Immature natural killer cell (primary cell): ENCODE results near the gene TIMP3. TPM values are rescaled to one million over a fixed set of nuclear protein-coding genes. Genes with fewer than 3 reads are reported as not detected.

Experiments
- DNase-seq, 3 donors: peaks; one replicate each; pipeline ENCODE4 v3.0.0; 2022; ENCODE audit warnings: mixed read lengths in 1 of 3
- H3K27ac Mint-ChIP-seq, 6 donors: one replicate each; pipeline ENCODE4 v1.8.0; 2020; ENCODE audit warnings: mixed read lengths in 6 of 6, mild to moderate bottlenecking in 5 of 6, inconsistent platforms in 4 of 6, moderate library complexity in 3 of 6
- H3K27me3 Mint-ChIP-seq, 3 donors: one replicate each; pipeline ENCODE4 v1.8.0; 2020 to 2021; ENCODE audit warnings: low read depth in 3 of 3, mild to moderate bottlenecking in 3 of 3, mixed read lengths in 3 of 3, moderate library complexity in 3 of 3, inconsistent platforms in 1 of 3
- H3K36me3 Mint-ChIP-seq, 3 donors: one replicate each; pipeline ENCODE4 v1.8.0; 2020; ENCODE audit warnings: mixed read lengths in 3 of 3, inconsistent platforms in 2 of 3, mild to moderate bottlenecking in 2 of 3
- H3K4me1 Mint-ChIP-seq, 2 donors: one replicate each; pipeline ENCODE4 v1.8.0; 2020; ENCODE audit warnings: inconsistent platforms in 2 of 2, mild to moderate bottlenecking in 2 of 2, mixed read lengths in 2 of 2, moderate library complexity in 1 of 2
- H3K4me3 Mint-ChIP-seq, 5 donors: one replicate each; pipeline ENCODE4 v1.8.0; 2020; ENCODE audit warnings: mild to moderate bottlenecking in 5 of 5, mixed read lengths in 5 of 5, inconsistent platforms in 3 of 5, moderate library complexity in 3 of 5
- H3K9me3 Mint-ChIP-seq, 6 donors: one replicate each; pipeline ENCODE4 v1.8.0; 2020; ENCODE audit warnings: mild to moderate bottlenecking in 6 of 6, mixed read lengths in 6 of 6, inconsistent platforms in 4 of 6, moderate library complexity in 3 of 6
- polyA plus RNA-seq, 3 donors: library from polyadenylated mRNA; unstranded; fragments of 300-500 nt; fragmentation: Illumina TruSeq; gene quantifications; one replicate each; pipeline ENCODE4 v1.2.3, GENCODE V29; 2021

TIMP3 gene
- polyA plus RNA-seq, 3 donors from 2014 or later, result not detected

DNA sequence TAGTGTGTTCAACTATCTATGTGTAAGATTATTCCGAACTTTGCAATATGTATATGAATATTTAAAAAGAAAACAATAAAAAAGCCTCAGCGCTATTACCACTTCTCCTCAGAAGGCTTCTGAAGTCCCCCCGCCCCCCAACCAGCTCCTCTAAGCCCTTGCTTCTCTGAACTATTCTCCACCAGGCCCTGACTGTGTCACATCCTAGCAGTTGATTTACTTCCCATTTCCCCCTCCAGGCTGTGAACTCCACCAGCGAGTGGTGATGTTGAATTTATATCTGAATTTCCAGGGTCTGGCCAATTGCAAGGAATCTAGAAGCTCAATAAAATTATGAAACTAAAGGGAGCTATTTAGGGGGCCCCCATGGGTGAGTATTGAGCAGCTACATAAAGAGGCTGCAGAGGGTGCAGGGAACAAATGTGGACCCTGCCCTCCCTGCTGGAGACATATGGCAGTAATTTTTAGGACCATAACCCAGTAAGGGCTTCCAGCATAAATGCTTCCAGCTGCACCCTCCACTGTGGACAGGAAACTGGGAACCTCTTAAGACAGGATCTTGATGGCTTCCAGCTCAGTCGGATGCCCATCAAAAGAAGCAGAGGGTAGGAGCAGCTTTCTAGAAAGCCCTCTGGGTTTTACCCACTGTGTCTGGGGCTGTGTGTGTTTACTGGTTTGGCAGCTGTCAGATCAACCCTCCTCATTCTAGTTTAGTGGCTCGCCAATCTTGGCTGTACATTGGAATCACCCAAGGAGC is 81.4 kb downstream of the TIMP3 start:
- Mint-ChIP-seq H3K36me3 (no peaks in the 10 kb centered on the region), H3K27me3 (peaks cover 7 to 18% (median 12%) of the 10 kb centered on the region in 3 donors), H3K27ac (no peak overlapping the region), H3K4me3 (no peak overlapping the region), H3K4me1 (no peaks in the 10 kb centered on the region), H3K9me3 (no peaks in the 10 kb centered on the region)
- DNase-seq, result no peak

GRCh38 chr22:32887324-32887980 is 85.9 kb downstream of the TIMP3 start:
- Mint-ChIP-seq H3K4me1 (no peaks in the 10 kb centered on the region), H3K36me3 (no peaks in the 10 kb centered on the region), H3K9me3 (no peaks in the 10 kb centered on the region), H3K27ac (no peak overlapping the region), H3K4me3 (no peak overlapping the region), H3K27me3 (peaks cover 1 to 16% (median 3%) of the 10 kb centered on the region in 3 donors)
- DNase-seq, result no peak

GRCh38 chr22:32888976-32889375 is 87.5 kb downstream of the TIMP3 start:
- no peak overlapping the region for H3K27ac Mint-ChIP-seq
- H3K27me3 Mint-ChIP-seq, result peaks cover 0 to 16% (median 1%) of the 10 kb centered on the region in 3 donors
- DNase-seq, result no peak
- H3K36me3 Mint-ChIP-seq, result no peaks in the 10 kb centered on the region
- H3K4me3 Mint-ChIP-seq, result no peak overlapping the region
- no peaks in the 10 kb centered on the region for H3K4me1 Mint-ChIP-seq
- no peaks in the 10 kb centered on the region for H3K9me3 Mint-ChIP-seq

DNA sequence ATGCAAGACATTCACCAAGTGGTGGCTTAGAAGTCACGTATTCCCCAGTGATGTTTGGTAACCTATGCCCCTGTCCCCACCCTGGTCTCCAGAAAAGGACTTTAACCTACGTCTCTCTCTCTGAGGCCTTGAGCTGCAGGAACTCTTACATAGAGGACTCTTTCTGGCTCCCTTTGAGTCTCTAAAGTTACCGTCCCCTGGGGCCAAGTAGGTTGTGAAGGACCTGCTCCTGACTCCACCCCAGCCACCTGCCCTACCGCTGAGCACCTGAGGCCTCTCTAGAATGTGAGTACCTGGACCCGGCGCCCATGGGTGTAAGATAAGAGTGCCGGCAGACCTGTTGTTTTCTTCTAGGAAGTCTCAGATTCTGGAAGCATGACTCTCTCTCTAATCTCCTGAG is 95.4 kb downstream of the TIMP3 start:
- Mint-ChIP-seq H3K27me3 (peaks cover 0 to 6% (median 0%) of the 10 kb centered on the region in 3 donors), H3K4me3 (no peak overlapping the region), H3K36me3 (no peaks in the 10 kb centered on the region), H3K9me3 (no peaks in the 10 kb centered on the region), H3K27ac (no peak overlapping the region), H3K4me1 (no peaks in the 10 kb centered on the region)
- DNase-seq, result no peak

DNA sequence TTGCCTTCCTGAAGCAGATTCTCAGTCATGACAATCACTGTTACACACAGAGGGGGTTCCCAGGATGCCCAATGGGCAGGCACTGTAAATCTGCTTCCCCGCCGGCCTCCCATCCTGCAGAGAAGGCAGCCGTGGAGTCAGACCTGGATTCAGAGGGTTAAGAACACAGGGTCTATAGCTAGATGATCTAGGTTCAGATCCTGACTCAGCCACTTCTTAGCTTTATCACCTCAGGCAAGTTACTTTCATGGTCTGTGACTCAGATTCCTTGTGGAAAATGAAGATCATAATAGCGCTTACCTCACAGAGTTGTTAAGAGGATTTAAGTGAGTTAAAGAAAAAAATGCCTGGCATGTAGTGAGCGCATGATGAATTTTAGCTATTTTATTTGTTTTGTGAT is 95.9 kb downstream of the TIMP3 start:
- H3K27ac Mint-ChIP-seq, result no peak overlapping the region
- H3K27me3 Mint-ChIP-seq, result peaks cover 0 to 6% (median 2%) of the 10 kb centered on the region in 3 donors
- H3K4me3 Mint-ChIP-seq, result no peak overlapping the region
- no peaks in the 10 kb centered on the region for H3K9me3 Mint-ChIP-seq
- DNase-seq, result no peak
- no peaks in the 10 kb centered on the region for H3K4me1 Mint-ChIP-seq
- no peaks in the 10 kb centered on the region for H3K36me3 Mint-ChIP-seq

DNA sequence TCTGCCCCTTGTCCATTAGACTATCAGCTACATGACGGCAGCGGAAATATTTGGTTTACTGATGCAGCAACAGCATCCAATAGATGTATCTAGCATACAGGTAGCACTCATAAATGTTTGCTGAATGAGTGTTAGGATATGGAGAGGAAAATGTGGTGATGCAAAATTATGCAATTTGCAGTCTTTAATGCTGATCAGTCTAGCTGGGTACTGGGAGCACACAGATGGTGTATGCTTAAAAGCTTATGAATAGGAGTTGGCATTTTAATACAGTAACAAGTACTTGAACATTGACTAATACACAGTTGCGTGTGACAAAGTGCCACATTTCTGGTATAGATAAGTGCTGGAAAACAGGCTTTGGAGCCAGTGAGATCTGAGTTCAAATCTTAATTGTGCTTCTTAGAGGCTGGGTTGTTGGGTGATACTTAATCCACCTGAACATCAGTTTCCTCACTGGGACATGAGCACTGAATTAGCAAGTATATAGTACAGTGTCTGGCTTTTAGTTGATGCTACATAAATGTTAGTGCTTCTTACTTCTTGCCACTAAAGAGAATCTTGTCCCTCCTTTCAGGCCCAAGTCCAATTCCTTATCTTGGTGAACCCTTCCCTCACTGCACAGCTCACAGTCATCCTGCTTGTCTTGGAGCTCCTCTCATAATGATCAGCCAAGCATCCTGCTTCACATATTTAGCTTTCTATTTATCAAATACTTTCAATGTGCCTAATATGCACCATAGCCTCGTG is 99.6 kb downstream of the TIMP3 start:
- H3K4me1 Mint-ChIP-seq, result no peaks in the 10 kb centered on the region

DNA sequence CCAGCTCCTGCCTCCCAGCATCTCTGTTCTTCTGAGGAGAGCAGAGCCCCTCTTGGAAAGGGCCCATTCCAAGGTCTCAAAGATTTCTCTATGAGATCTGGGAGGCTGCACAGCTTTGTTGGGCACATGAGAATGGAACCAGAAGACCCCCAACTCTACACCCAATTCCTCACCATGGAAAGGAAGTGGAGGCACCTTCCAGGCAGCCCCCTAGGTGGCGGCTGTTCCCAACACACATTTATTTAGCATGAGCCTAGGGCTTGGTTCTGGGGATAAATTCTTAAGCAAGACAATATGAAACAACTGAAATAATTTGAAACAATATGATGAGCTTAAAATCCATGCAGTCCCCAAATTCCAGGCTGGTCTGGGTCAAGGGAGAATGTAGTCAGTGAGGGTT is 100.4 kb downstream of the TIMP3 start:
- Mint-ChIP-seq H3K27ac (no peak overlapping the region), H3K4me3 (no peak overlapping the region), H3K36me3 (no peaks in the 10 kb centered on the region), H3K9me3 (no peaks in the 10 kb centered on the region), H3K4me1 (no peaks in the 10 kb centered on the region), H3K27me3 (peaks cover 0 to 3% (median 2%) of the 10 kb centered on the region in 3 donors)
- no peak for DNase-seq

More for the DNA sequence above, 99.6 kb downstream of the TIMP3 start:
- H3K9me3 Mint-ChIP-seq, result no peaks in the 10 kb centered on the region
- H3K27ac Mint-ChIP-seq, result no peak overlapping the region
- H3K4me3 Mint-ChIP-seq, result no peak overlapping the region
- no peak for DNase-seq
- peaks cover 0 to 3% (median 2%) of the 10 kb centered on the region in 3 donors for H3K27me3 Mint-ChIP-seq
- no peaks in the 10 kb centered on the region for H3K36me3 Mint-ChIP-seq

GRCh38 chr22:32903507-32903906 is 102.0 kb downstream of the TIMP3 start:
- Mint-ChIP-seq H3K9me3 (peaks cover 0 to under 1% (median 0%) of the 10 kb centered on the region in 6 donors), H3K36me3 (no peaks in the 10 kb centered on the region), H3K27me3 (peaks cover 0 to 3% (median 2%) of the 10 kb centered on the region in 3 donors), H3K4me1 (no peaks in the 10 kb centered on the region), H3K4me3 (no peak overlapping the region), H3K27ac (no peak overlapping the region)
- DNase-seq, result no peak

GRCh38 chr22:32904044-32904443 is 102.5 kb downstream of the TIMP3 start:
- Mint-ChIP-seq H3K36me3 (no peaks in the 10 kb centered on the region), H3K27me3 (peaks cover 0 to 4% (median 3%) of the 10 kb centered on the region in 3 donors), H3K4me3 (no peak overlapping the region), H3K27ac (no peak overlapping the region), H3K4me1 (no peaks in the 10 kb centered on the region), H3K9me3 (peaks cover 0 to 2% (median 0%) of the 10 kb centered on the region in 6 donors)
- no peak for DNase-seq

GRCh38 chr22:32905400-32905799 is 103.9 kb downstream of the TIMP3 start:
- H3K27ac Mint-ChIP-seq, result no peak overlapping the region
- H3K9me3 Mint-ChIP-seq, result peaks cover 0 to 2% (median 0%) of the 10 kb centered on the region in 6 donors
- peaks cover 0 to 4% (median 2%) of the 10 kb centered on the region in 3 donors for H3K27me3 Mint-ChIP-seq
- no peaks in the 10 kb centered on the region for H3K36me3 Mint-ChIP-seq
- DNase-seq, result no peak
- no peak overlapping the region for H3K4me3 Mint-ChIP-seq
- no peaks in the 10 kb centered on the region for H3K4me1 Mint-ChIP-seq

DNA sequence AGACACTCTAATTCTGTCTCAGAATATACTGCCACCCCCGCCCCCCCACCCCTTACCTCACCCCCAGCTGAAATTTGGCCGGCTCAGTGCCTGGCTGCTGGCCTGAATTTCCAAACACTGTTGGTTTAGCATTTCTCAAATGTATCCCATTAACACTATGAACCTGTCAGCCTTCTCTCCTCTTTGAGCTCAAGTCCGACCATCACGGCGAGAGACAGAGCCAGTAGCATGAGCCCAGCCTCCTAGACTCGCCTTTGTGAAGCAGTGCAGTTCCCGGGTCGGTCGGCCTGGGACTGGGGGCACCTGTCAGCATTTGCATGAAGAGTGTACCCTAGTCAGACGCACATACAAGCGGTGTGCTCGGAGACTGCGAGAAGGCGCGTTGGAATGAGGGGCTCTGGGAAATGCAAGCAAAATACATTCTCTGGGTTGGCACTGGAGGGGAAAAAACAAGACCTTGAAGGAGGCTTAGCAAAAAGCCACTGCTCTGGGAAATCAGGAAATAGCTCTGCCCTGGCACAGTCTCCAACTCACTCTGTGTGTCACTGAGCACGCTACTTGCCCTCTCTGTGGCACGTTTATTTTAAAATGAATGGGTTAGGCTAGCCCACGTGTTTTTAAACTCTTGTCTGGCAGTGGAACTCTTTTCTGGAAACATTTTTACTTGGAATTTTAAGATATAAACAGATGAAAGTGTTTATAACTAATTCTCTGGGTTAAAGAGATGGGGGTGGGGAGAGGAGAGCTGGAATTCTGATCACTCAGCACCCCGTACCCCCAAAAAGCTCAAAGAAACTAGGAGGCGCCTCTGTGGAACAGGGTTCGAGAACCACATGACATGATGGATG is 108.3 kb downstream of the TIMP3 start:
- no peak overlapping the region for H3K27ac Mint-ChIP-seq
- no peak overlapping the region for H3K4me3 Mint-ChIP-seq
- DNase-seq, result no peak
- peaks cover 0 to 5% (median 2%) of the 10 kb centered on the region in 3 donors for H3K27me3 Mint-ChIP-seq
- H3K4me1 Mint-ChIP-seq, result no peaks in the 10 kb centered on the region
- peaks cover 0 to 2% (median 0%) of the 10 kb centered on the region in 6 donors for H3K9me3 Mint-ChIP-seq
- no peaks in the 10 kb centered on the region for H3K36me3 Mint-ChIP-seq

- H3K4me1 Mint-ChIP-seq, result no peaks in the 10 kb centered on the region
- peaks cover 0 to 6% (median 2%) of the 10 kb centered on the region in 3 donors for H3K27me3 Mint-ChIP-seq
- DNase-seq, result no peak
- no peaks in the 10 kb centered on the region for H3K36me3 Mint-ChIP-seq
- no peak overlapping the region for H3K27ac Mint-ChIP-seq
- no peak overlapping the region for H3K4me3 Mint-ChIP-seq
- H3K9me3 Mint-ChIP-seq, result peaks cover 0 to 2% (median 0%) of the 10 kb centered on the region in 6 donors
These were observed 108.9 kb downstream of the TIMP3 start for GRCh38 chr22:32910429-32910772.

DNA sequence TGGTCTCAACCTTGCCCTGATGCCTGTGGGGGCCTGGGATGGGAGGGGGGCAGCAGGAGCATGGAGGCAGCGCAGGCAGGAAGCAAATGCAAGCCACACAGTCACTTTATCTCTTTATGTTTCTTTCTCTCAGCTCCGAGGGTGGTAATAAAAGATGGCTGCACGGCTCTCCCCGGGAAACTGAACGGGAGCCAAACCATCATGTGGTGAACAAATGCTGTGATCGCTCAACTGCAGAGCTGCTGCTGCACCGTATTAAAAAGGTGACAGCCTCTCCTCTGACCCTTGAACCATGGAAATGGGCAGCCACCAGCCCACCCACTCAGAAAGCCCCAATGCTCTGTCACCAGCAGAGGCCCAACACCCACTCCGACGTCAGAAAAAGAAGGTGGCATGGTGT is 110.0 kb downstream of the TIMP3 start:
- no peak overlapping the region for H3K27ac Mint-ChIP-seq
- no peaks in the 10 kb centered on the region for H3K4me1 Mint-ChIP-seq
- H3K27me3 Mint-ChIP-seq, result peaks cover 0 to 6% (median 2%) of the 10 kb centered on the region in 3 donors
- DNase-seq, result no peak
- peaks cover 0 to 2% (median 0%) of the 10 kb centered on the region in 6 donors for H3K9me3 Mint-ChIP-seq
- H3K4me3 Mint-ChIP-seq, result no peak overlapping the region
- H3K36me3 Mint-ChIP-seq, result no peaks in the 10 kb centered on the region
